Measurements from ENCODE around the gene CAPN1. TPM values are rescaled to one million over a fixed set of nuclear protein-coding genes. Genes with fewer than 3 reads are reported as not detected.
"Not testable (repeated sequence)": the region's sequence is repeated elsewhere in the genome, so short reads cannot be mapped to it uniquely, and the experiment has no call there.

The CAPN1 gene
- total RNA-seq, 1 experiment from 2014 or later = 105 TPM

- DNase-seq (ENCODE audit: low read depth) = no peak
Measured at GRCh38 chr11:65216830-65217229, 35.1 kb downstream of the CAPN1 start.

- DNase-seq (ENCODE audit: low read depth) = no peak
Measured at GRCh38 chr11:65217441-65218423, 36.0 kb downstream of the CAPN1 start.

- no peak for DNase-seq (ENCODE audit: low read depth)
Measured at GRCh38 chr11:65218446-65218845, 36.7 kb downstream of the CAPN1 start.

- no peak for DNase-seq (ENCODE audit: low read depth)
Measured at GRCh38 chr11:65219930-65220213, 38.1 kb downstream of the CAPN1 start.

GRCh38 chr11:65221026-65221425 is 39.3 kb downstream of the CAPN1 start:
- no peak for DNase-seq (ENCODE audit: low read depth)

- DNase-seq (ENCODE audit: low read depth) = no peak
Measured at GRCh38 chr11:65223011-65223410, 41.3 kb downstream of the CAPN1 start.

- DNase-seq (ENCODE audit: low read depth) = peak; percentile 65
Measured at GRCh38 chr11:65224930-65225278, 43.2 kb downstream of the CAPN1 start.

GRCh38 chr11:65225279-65226102 is 43.8 kb downstream of the CAPN1 start:
- no peak for DNase-seq (ENCODE audit: low read depth)

- DNase-seq (ENCODE audit: low read depth) = no peak
Measured at GRCh38 chr11:65226103-65226442, 44.3 kb downstream of the CAPN1 start.

GRCh38 chr11:65227879-65228278 is 46.2 kb downstream of the CAPN1 start:
- no peak for DNase-seq (ENCODE audit: low read depth)

- DNase-seq (ENCODE audit: low read depth) = no peak
Measured at GRCh38 chr11:65236194-65237059, 54.7 kb downstream of the CAPN1 start.

GRCh38 chr11:65238302-65238701 is 56.6 kb downstream of the CAPN1 start:
- DNase-seq (ENCODE audit: low read depth) = not testable (repeated sequence)

- no peak for DNase-seq (ENCODE audit: low read depth)
Measured at GRCh38 chr11:65241134-65241533, 59.4 kb downstream of the CAPN1 start.

- DNase-seq (ENCODE audit: low read depth) = no peak
Measured at GRCh38 chr11:65241692-65242091, 60.0 kb downstream of the CAPN1 start.

GRCh38 chr11:65242389-65242788 is 60.7 kb downstream of the CAPN1 start:
- no peak for DNase-seq (ENCODE audit: low read depth)

- DNase-seq (ENCODE audit: low read depth) = no peak
Measured at GRCh38 chr11:65243797-65244196, 62.1 kb downstream of the CAPN1 start.

GRCh38 chr11:65245046-65245445 is 63.3 kb downstream of the CAPN1 start:
- DNase-seq (ENCODE audit: low read depth) = not testable (repeated sequence)

GRCh38 chr11:65246506-65246905 is 64.8 kb downstream of the CAPN1 start:
- DNase-seq (ENCODE audit: low read depth) = no peak

GRCh38 chr11:65248184-65248710 is 66.5 kb downstream of the CAPN1 start:
- not testable (repeated sequence) for DNase-seq (ENCODE audit: low read depth)

- no peak for DNase-seq (ENCODE audit: low read depth)
Measured at GRCh38 chr11:65251476-65251875, 69.7 kb downstream of the CAPN1 start.

GRCh38 chr11:65254724-65255123 is 73.0 kb downstream of the CAPN1 start:
- DNase-seq (ENCODE audit: low read depth) = peak; percentile 26

All from HT1080 (cell line).